A673 (cell line): ENCODE results near the gene OTC. TPM values are rescaled to one million over a fixed set of nuclear protein-coding genes. Genes with fewer than 3 reads are reported as not detected.

Source experiments
- BruUV-seq: library from RNA; stranded (reverse); fragments of 400-500 nt; replicated peaks from 2 replicates; lab custom pipeline; 2021; lab: Mats Ljungman, UMichigan
- CTCF ChIA-PET: fragments of 300-600 bp; sonication (Branson Sonifier 250); formaldehyde crosslinking; loops from one replicate; lab custom pipeline; 2022; ENCODE audit warnings: antibody characterized with exemption; lab: Charles Lee
- POLR2A ChIA-PET: fragments of 300-600 bp; sonication (Branson Sonifier 250); formaldehyde crosslinking; loops from one replicate; lab custom pipeline; 2022; ENCODE audit warnings: antibody characterized with exemption; ENCODE audit not compliant: low non-redundant PET; lab: Charles Lee
- DNase-seq: peaks from one replicate; pipeline ENCODE4 v3.0.0-alpha.2; 2015; ENCODE audit warnings: low spot score
- H3K27ac ChIP-seq: fragments of 200-600 bp; sonication (generic); 2 replicates; pipeline ENCODE4 v1.5.1; 2016; ENCODE audit warnings: mixed run types, low read depth, mild to moderate bottlenecking, mixed read lengths, antibody characterized with exemption, low read length; ENCODE audit not compliant: poor library complexity, severe bottlenecking
- H3K27me3 ChIP-seq: fragments of 200-600 bp; sonication (generic); replicated peaks from 2 replicates; pipeline ENCODE4 v1.6.1; 2017; ENCODE audit warnings: mixed run types, low read depth, mild to moderate bottlenecking, mixed read lengths, antibody characterized with exemption, low read length; ENCODE audit not compliant: insufficient read depth, poor library complexity
- H3K36me3 ChIP-seq: fragments of 200-600 bp; sonication (generic); 2 replicates; pipeline ENCODE4 v1.6.1; 2016; ENCODE audit warnings: mixed run types, mild to moderate bottlenecking, mixed read lengths, antibody characterized with exemption, low read length; ENCODE audit not compliant: insufficient read depth, poor library complexity, severe bottlenecking
- H3K4me1 ChIP-seq: fragments of 200-600 bp; sonication (generic); 2 replicates; pipeline ENCODE4 v1.6.1; 2017; ENCODE audit warnings: mixed run types, mild to moderate bottlenecking, mixed read lengths, antibody characterized with exemption, low read length; ENCODE audit not compliant: insufficient read depth, poor library complexity, severe bottlenecking
- H3K4me3 ChIP-seq: fragments of 200-600 bp; sonication (generic); 2 replicates; pipeline ENCODE4 v1.5.1; 2016; ENCODE audit warnings: low read depth, mixed run types, mild to moderate bottlenecking, mixed read lengths, low read length; ENCODE audit not compliant: poor library complexity, severe bottlenecking
- H3K9me3 ChIP-seq: fragments of 200-600 bp; sonication (generic); 2 replicates; pipeline ENCODE4 v1.6.1; 2016; ENCODE audit warnings: mixed run types, low read depth, mild to moderate bottlenecking, mixed read lengths, antibody characterized with exemption, low read length; ENCODE audit not compliant: poor library complexity, severe bottlenecking
- EZH2 ChIP-seq: fragments of 200-600 bp; sonication (generic); IDR thresholded peaks from 2 replicates; pipeline ENCODE4 v1.6.1; 2017; ENCODE audit warnings: borderline replicate concordance, low read depth, mild to moderate bottlenecking, mixed read lengths, antibody characterized with exemption, low read length; ENCODE audit not compliant: poor library complexity, severe bottlenecking
- intact Hi-C: fragments of 100-400 bp; cut with micrococcal nuclease; formaldehyde crosslinking; loops from one replicate; pipeline ENCODE4 v1.10.0; 2022; ENCODE audit not compliant: unreplicated experiment
- total RNA-seq: library from RNA; stranded (reverse); gene quantifications from 2 replicates; pipeline ENCODE4 v1.2.3, GENCODE V29; 2021
- TF ChIP-seq, protein P1 (sequence below): fragments of 300-800, 200-600 bp; sonication (generic); conservative IDR thresholded peaks from 2 replicates; pipeline ENCODE4 v1.5.1; 2017; ENCODE audit warnings: low read depth, mild to moderate bottlenecking, antibody characterized with exemption, low read length, moderate library complexity, mixed read lengths

OTC gene
- total RNA-seq, 1 experiment from 2014 or later: not detected

DNA sequence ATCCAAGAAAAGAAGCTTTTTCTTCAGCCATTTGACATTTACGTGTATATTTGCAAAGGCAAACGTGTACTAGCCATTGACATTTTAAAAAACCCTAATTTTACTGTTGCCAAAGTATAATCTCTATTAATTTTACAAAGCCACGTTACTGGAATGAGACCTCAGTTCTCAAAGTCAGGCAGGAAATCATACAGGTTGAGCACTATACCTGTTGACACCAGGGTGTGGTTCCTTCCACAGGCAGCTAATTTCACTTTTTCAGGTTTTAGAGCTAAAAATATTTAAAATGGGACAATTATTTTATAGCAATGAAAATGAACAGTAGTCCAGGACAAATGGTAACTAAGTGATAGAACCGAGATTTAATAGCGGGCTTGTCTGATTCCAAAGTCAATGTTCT lies 31.6 kb upstream of the OTC start:
- no peak for TF ChIP-seq EZH2
- TF ChIP-seq, protein P1, sequence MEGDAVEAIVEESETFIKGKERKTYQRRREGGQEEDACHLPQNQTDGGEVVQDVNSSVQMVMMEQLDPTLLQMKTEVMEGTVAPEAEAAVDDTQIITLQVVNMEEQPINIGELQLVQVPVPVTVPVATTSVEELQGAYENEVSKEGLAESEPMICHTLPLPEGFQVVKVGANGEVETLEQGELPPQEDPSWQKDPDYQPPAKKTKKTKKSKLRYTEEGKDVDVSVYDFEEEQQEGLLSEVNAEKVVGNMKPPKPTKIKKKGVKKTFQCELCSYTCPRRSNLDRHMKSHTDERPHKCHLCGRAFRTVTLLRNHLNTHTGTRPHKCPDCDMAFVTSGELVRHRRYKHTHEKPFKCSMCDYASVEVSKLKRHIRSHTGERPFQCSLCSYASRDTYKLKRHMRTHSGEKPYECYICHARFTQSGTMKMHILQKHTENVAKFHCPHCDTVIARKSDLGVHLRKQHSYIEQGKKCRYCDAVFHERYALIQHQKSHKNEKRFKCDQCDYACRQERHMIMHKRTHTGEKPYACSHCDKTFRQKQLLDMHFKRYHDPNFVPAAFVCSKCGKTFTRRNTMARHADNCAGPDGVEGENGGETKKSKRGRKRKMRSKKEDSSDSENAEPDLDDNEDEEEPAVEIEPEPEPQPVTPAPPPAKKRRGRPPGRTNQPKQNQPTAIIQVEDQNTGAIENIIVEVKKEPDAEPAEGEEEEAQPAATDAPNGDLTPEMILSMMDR: no peak

DNA sequence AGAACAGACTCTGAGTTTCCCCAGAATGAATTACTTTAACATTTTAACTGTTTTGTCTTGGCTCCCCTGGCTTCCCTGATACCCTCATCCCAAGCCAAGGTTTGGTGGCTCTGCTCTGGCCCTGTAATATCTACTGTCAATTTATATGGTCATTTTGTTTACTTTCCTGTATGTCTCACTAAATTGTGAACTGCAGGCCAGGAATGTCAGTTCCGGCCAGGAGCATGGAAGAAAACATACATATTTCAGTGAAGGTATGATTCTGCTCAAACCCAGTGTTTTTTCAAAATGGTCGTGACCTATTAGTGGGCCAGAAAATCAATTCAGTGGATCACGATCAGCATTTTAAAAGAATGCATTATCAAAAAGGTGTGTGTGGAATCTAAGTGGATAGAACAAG lies 26.3 kb upstream of the OTC start:
- TF ChIP-seq, protein P1: no peak
- no peak for TF ChIP-seq EZH2
- BruUV-seq: no TSS peak
- H3K9me3 ChIP-seq: no peaks in the 10 kb centered on the region
- H3K27me3 ChIP-seq: no peaks in the 10 kb centered on the region
- no peak overlapping the region for H3K27ac ChIP-seq
- DNase-seq: no peak
- CTCF ChIA-PET: interaction anchor here (1.5 kb wide), 1 partner anchor 66 kb away, joined by 7 read pairs; no protein-coding TSS in a partner anchor
- peak overlapping the region; percentile 73 for H3K4me3 ChIP-seq
- POLR2A ChIA-PET: no interaction called here
- no peaks in the 10 kb centered on the region for H3K36me3 ChIP-seq
- no peaks in the 10 kb centered on the region for H3K4me1 ChIP-seq
- intact Hi-C loops: loop anchor here (5.0 kb wide), 1 partner anchor 64 kb away; no protein-coding TSS in a partner anchor

More for the DNA sequence above, 31.6 kb upstream of the OTC start:
- BruUV-seq: no TSS peak
- H3K9me3 ChIP-seq: no peaks in the 10 kb centered on the region
- no peaks in the 10 kb centered on the region for H3K27me3 ChIP-seq
- intact Hi-C loops: no loop called here
- DNase-seq: no peak
- POLR2A ChIA-PET: no interaction called here
- no peaks in the 10 kb centered on the region for H3K36me3 ChIP-seq
- no peak overlapping the region for H3K27ac ChIP-seq
- H3K4me3 ChIP-seq: no peak overlapping the region
- no peaks in the 10 kb centered on the region for H3K4me1 ChIP-seq
- CTCF ChIA-PET: no interaction called here

DNA sequence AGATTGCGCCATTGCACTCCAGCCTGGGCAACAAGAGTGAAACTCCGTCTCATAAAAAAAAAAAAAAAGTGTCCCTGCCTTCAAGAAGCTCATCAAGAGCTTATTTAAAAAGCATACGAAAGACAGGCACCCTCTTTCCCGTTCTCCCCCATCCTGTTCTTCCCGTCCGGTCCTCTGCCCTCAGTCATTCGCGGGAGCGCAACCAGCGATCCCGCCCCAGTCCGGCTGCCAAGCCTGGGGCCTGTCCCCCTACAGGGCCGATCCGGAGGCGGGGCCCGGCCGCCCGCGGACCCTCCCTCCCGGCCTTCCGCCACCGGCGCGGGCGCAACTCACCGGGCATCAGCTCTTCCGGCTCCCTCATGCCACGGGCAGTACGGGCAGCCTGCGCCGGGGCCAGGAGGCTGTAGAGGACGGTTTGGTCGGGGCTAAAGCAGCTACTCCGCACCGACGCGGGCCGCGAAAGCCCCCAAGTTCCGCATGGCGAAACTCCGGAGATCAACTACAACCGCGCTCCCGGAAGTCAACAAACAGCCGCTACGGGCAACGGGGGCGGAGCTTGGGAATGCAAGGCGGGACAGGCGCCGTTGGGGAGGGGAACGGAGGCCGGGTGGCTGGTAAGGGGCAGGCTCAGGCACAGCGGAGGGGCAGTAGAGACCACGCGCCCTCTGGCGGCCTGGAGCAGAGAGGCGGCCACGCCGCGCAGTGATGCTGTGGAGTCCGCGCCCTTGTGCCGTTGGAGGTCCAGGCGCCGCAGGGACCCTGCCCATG lies 25.2 kb upstream of the OTC start, which contains the start of gene RPGR:
Gene RPGR, minus strand, starts transcription at position 503 of the 768 bp plus-strand sequence. Its CDS starts 142 bp downstream, at position 361.
- peak; percentile 93 for DNase-seq
- CTCF ChIA-PET: interaction anchor here (0.6 to 1.5 kb wide), 5 partner anchors 12 to 67 kb away, joined by 3 to 7 read pairs (median 3); no protein-coding TSS in a partner anchor
- no peaks in the 10 kb centered on the region for H3K9me3 ChIP-seq
- H3K4me3 ChIP-seq: peak within 1 kb of the TSS; percentile 73
- H3K27ac ChIP-seq: peak within 1 kb of the TSS; percentile 47
- no peaks in the 10 kb centered on the region for H3K27me3 ChIP-seq
- no peaks in the 10 kb centered on the region for H3K36me3 ChIP-seq
- POLR2A ChIA-PET: no interaction called here
- BruUV-seq: no TSS peak
- intact Hi-C loops: loop anchor here (5.0 kb wide), 1 partner anchor 65 kb away; no protein-coding TSS in a partner anchor
- H3K4me1 ChIP-seq: no peaks in the 10 kb centered on the region
- TF ChIP-seq EZH2: no peak
- TF ChIP-seq, protein P1: peak; percentile 86
